ENCODE results near the gene CPSF2.
"Not testable (repeated sequence)": the region's sequence is repeated elsewhere in the genome, so short reads cannot be mapped to it uniquely, and the experiment has no call there.

CPSF2 gene

DNA sequence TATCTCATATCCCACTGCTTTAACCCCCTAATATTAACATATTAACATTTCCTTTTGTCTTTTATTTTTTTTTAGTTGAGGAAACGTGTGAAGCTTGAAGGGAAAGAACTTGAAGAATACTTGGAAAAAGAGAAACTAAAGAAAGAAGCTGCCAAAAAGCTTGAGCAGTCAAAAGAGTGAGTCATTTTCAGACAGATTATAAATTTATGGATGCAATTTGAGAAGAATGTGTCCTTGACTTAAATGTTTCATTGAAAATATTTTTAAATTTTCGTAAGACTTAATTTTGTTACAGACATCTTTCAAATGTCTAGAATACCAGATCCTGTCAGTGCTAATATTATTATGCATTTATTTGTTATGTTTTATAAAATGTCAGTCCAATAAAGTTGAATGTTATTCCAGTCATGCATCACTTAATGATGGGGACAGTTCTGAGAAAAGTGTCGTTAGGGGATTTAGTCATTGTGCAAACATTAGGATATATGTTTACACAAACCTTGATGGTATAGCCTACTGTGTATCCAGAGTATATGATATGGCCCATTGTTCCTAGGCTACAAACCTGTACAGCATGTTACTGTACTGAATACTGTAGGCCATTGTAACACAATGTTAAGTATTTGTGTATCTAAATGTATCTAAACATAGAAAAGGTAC, 32.6 kb downstream of the CPSF2 start:
- no peak overlapping the region for H3K4me3 ChIP-seq (ENCODE audit: low read depth, low read length)

DNA sequence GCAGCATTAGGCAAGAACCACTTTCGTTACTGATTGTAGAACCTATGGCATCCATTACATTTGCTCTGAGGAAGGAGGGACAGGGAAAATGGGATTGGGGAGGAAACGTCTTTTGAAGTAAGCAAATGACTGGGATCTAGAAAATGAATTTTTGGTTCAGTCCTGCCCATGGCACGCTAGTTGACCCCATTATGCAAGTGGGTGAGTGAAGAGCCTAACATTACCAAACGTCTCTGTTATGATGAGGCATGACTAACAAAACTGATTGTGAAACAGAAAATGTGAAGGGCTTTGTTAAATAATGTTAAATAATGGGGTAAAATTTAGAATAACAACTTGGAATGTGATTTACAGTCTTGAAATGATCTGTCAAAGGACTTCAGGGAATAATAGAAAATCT, 38.9 kb downstream of the CPSF2 start:
- no peak overlapping the region for H3K4me3 ChIP-seq (ENCODE audit: low read depth, low read length)

GRCh38 chr14:92161521-92161920, 39.8 kb downstream of the CPSF2 start:
- no peak overlapping the region for H3K4me3 ChIP-seq (ENCODE audit: low read depth, low read length)

GRCh38 chr14:92164958-92165357, 43.2 kb downstream of the CPSF2 start:
- H3K4me3 ChIP-seq (ENCODE audit: low read depth, low read length), result no peak overlapping the region

DNA sequence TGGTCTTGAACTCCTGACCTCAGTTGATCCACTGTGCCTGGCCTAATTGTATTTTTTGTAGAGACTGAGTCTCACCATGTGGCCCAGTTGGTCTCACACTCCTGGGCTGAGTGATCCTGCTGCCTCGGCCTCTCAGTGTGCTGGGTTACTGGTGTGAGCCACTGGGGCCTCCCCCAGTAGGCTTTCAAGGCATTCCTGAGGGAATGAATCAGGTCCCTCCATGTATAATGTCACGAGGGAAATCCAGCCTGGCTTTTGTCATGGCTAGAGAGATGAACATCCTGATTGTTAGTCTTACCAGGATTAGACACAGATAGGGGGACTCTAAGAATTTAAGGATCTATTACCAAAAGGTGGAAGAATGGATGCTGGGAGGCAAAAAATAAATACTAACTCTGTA, 51.9 kb downstream of the CPSF2 start:
- no peak overlapping the region for H3K4me3 ChIP-seq (ENCODE audit: low read depth, low read length)

- no peak overlapping the region for H3K4me3 ChIP-seq (ENCODE audit: low read depth, low read length)
Observed at GRCh38 chr14:92175811-92176210, 54.0 kb downstream of the CPSF2 start.

- H3K4me3 ChIP-seq (ENCODE audit: low read depth, low read length), result no peak overlapping the region
Observed at GRCh38 chr14:92176476-92176875, 54.7 kb downstream of the CPSF2 start.

- not testable (repeated sequence) for H3K4me3 ChIP-seq (ENCODE audit: low read depth, low read length)
Observed at GRCh38 chr14:92179178-92179577, 57.4 kb downstream of the CPSF2 start.

DNA sequence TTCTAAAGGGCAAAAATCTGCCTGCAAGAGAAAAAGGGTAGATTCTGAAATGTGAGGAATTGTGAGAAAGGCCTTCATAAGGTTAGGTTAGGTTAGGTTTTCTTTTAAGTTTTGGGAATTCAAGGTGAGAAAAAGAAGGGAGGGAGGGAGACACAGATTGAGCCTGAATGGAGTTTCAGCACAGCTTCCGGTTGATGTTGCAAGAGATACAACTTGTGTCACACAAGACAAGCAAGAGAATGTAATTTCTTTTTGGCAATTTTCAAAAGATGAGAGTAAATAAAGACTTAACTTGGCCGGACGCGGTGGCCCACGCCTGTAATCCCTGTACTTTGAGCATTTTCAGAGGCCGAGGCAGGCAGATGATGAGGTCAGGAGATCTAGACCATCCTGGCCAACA, 63.8 kb downstream of the CPSF2 start:
- no peak overlapping the region for H3K4me3 ChIP-seq (ENCODE audit: low read depth, low read length)

- H3K4me3 ChIP-seq (ENCODE audit: low read depth, low read length), result not testable (repeated sequence)
Observed at GRCh38 chr14:92187616-92188015, 65.8 kb downstream of the CPSF2 start.

- no peak overlapping the region for H3K4me3 ChIP-seq (ENCODE audit: low read depth, low read length)
Observed at GRCh38 chr14:92190768-92191167, 69.0 kb downstream of the CPSF2 start.

DNA sequence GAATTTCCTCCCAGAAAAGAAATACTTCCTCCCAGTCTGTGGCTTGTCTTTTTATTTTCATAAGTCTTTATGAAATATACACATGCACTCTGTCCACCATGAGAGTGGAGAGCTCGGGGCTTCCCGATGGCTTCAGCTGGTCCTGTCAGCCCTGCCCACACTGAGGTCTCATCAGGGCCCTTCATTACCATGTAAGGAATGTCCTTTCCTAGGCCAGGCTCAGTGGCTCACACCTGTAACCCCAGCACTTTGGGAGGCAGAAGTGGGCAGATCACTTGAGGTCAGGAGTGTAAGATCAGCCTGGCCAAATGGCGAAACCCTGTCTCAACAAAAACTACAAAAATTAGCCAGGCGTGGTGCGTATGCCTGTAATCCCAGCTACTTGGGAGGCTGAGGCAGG, 77.0 kb downstream of the CPSF2 start:
- no peak overlapping the region for H3K4me3 ChIP-seq (ENCODE audit: low read depth, low read length)

GRCh38 chr14:92199763-92200162, 78.0 kb downstream of the CPSF2 start:
- no peak overlapping the region for H3K4me3 ChIP-seq (ENCODE audit: low read depth, low read length)

DNA sequence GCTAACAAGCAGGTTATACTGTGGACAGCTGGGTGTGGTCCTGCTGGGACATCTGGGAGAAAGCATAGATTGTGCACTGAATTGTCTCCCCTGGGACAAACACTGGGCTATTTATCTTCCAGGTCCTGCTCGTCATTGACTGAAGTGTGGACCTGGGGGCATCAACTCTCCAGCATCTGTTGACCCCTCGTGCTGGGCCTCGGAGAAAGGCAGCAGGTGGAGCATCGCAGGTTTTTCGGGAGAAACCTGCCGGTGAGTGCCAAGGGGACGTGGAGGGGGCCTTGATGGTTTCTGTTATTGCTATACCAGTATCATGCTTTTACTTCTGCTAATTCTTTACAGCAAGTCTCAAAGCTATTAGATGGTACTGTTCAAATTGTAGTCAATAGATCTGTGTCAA, 81.3 kb downstream of the CPSF2 start:
- H3K4me3 ChIP-seq (ENCODE audit: low read depth, low read length), result no peak overlapping the region

DNA sequence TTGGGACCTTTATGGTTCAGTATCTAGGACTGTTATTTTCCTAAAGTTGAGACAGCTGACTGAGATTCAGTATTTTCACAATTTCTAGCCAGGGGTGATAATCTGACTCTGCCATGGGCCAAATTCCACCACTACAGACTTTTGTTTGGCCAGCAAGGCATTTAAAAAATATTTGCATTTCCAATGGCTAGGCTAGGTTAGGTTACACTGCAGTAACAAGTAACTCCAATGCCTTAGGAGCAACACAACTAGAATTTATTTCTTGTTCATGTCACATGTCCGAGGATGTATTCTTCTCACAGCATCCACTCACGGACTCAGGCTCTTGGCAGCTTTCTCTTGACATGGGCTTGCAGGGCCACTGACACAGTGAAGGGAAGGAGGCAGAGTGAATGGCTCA, 83.0 kb downstream of the CPSF2 start:
- no peak overlapping the region for H3K4me3 ChIP-seq (ENCODE audit: low read depth, low read length)

DNA sequence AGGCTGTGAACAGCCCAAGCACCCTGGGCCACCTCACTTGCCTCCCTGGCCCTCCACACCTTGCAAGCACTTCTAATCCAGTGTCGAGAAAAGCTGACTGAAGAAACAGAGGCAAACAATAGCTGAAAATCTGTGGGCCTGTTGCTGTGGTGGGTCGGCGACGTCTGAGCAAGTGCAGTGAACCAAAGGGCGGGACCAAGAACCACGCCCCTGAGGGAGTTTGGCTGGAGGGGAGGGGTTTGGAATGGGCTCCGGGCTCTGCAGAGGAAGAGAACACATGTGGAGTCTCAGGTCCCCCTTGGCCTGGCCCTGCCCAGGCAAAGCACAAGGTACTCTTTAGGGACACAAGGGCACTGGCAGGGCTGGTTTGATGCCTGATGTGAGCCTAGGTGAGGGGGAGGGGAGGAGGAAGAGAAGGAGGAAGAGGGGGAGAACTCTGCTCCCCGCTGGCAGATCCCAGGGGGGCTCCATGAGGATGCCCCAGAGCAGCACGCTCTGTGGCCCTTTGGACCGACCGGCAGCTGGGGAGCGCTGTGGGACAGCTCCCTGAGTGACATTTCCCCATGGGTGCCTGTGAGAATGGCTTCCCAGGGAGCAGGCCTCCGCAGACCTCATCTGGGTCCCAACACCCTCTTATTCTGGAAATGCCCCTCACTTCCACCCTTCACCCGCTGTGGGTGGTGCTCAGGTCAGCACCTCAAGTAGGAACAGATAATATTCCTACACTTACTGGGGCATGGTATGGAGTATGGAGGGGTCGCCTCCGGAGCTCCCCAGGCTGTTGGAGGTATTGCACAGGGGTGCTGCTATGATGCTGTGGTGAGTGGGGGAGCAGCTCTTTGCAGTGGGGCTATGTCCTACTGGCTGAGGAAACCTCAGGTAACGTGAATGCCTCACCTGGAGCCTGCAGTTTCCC, 85.5 kb downstream of the CPSF2 start:
- H3K4me3 ChIP-seq (ENCODE audit: low read depth, low read length), result no peak overlapping the region

- no peak overlapping the region for H3K4me3 ChIP-seq (ENCODE audit: low read depth, low read length)
Observed at GRCh38 chr14:92207928-92208265, 86.1 kb downstream of the CPSF2 start.

DNA sequence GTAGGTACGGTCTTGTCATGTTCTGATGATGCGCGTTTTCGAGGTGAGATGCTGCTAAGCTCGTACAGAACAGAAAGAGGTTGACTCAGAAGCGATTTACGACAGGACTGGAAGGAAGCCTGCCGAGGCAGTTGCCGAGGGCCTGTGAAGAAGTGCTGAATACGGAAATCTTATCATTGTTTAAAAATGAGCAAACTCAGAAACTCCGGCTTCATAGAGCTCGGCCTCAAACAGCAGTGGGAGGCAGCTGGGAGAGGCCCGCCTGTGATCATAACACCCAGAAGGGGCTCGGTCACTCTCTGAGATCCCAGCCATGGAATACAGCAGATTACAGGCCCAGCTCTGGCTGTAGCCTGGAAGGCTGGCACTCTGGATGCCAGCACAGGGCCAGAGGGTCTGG, 87.4 kb downstream of the CPSF2 start:
- H3K4me3 ChIP-seq (ENCODE audit: low read depth, low read length), result no peak overlapping the region

DNA sequence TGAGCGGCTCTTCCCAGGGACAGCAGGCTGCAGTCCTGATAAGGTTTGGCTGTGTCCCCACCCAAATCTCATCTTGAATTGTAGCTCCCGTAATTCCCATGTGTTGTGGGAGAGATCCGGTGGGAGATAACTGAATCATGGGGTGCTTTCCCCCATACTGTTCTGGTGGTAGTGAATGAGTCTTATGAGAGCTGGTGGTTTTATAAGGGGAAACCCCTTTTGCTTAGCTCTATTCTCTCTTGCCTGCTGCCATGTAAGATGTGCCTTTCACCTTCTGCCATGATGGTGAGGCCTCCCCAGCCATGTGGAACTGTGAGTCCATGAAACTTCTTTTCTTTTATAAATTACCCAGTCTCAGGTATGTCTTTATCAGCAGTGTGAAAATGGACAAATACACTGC, 91.4 kb downstream of the CPSF2 start:
- H3K4me3 ChIP-seq (ENCODE audit: low read depth, low read length), result not testable (repeated sequence)

GRCh38 chr14:92215579-92215978, 93.8 kb downstream of the CPSF2 start:
- no peak overlapping the region for H3K4me3 ChIP-seq (ENCODE audit: low read depth, low read length)

- H3K4me3 ChIP-seq (ENCODE audit: low read depth, low read length), result no peak overlapping the region
Observed at GRCh38 chr14:92217936-92218335, 96.2 kb downstream of the CPSF2 start.
